Muscle of leg (tissue), 11 donors: ENCODE measurements around the gene KCNAB1. TPM values are rescaled to one million over a fixed set of nuclear protein-coding genes. Genes with fewer than 3 reads are reported as not detected.

Source experiments
- DNase-seq: peaks from one replicate; pipeline ENCODE4 v3.0.0; 2013
- H3K27ac ChIP-seq: one replicate; pipeline ENCODE4 v1.5.1; 2013; ENCODE audit warnings: mild to moderate bottlenecking, low read length, control low read depth
- H3K27me3 ChIP-seq: one replicate; pipeline ENCODE4 v1.6.1; 2013; ENCODE audit warnings: low read length; ENCODE audit not compliant: control insufficient read depth, insufficient read depth
- H3K36me3 ChIP-seq: one replicate; pipeline ENCODE4 v1.6.1; 2013; ENCODE audit warnings: low read length; ENCODE audit not compliant: control insufficient read depth, insufficient read depth
- H3K4me1 ChIP-seq: one replicate; pipeline ENCODE4 v1.6.1; 2013; ENCODE audit warnings: low read length; ENCODE audit not compliant: control insufficient read depth, insufficient read depth
- H3K4me3 ChIP-seq: one replicate; pipeline ENCODE4 v1.5.1; 2013; ENCODE audit warnings: low read length, control low read depth
- H3K9me3 ChIP-seq: replicated peaks from 2 replicates; pipeline ENCODE4 v1.6.1; 2013; ENCODE audit warnings: low read depth, low read length; ENCODE audit not compliant: control insufficient read depth
- WGBS: methylation state at CpG from one replicate; pipeline ENCODE4 v1.1.5; 2013; ENCODE audit warnings: missing lambda C conversion rate; ENCODE audit not compliant: insufficient coverage; 5-methylcytosine and 5-hydroxymethylcytosine counted together
- polyA plus RNA-seq, 8 donors: library from polyadenylated mRNA; unstranded; fragments of 120-200 nt; gene quantifications; one replicate each; pipeline versions ENCODE4 v1.2.1 to v1.2.3, GENCODE V29; 2013; ENCODE audit warnings: inconsistent platforms in 1 of 8, low replicate concordance in 1 of 8; ENCODE audit not compliant: insufficient read length in 8 of 8, insufficient read depth in 1 of 8
- total RNA-seq: library from RNA; stranded (reverse); fragments of 120-200 nt; gene quantifications from one replicate; pipeline ENCODE4 v1.2.4, GENCODE V29; 2013

The KCNAB1 gene
- total and polyA plus RNA-seq, 9 donors, result 4.3 to 8.4 (median 5.0) TPM

DNA sequence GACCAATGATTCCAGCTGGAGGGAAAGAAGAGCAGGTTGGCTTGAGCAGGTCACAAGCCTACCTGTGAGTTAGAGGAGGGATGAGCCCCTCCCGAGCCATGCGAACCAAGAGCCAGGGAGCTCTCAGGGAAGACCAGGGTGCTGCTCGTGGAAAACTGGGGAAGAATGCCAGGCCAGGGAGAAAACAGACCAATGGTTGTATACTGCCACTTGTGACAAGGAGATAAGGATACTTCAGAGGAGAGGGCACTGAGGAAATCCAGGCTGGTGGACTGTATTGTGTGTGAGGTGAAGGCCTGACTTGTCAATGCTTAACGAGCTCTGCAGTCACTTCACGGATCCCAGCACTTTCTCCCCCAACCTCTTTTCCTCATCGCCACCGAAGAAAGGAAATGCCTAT, 256.9 kb downstream of the KCNAB1 start:
- Histone ChIP-seq H3K27ac (no peak overlapping the region), H3K9me3 (no peaks in the 10 kb centered on the region), H3K4me3 (no peak overlapping the region), H3K36me3 (no peaks in the 10 kb centered on the region), H3K27me3 (no peaks in the 10 kb centered on the region), H3K4me1 (no peaks in the 10 kb centered on the region)
- 80% methylated on average over 3 of the region's 7 CpGs for WGBS
- DNase-seq, result no peak

DNA sequence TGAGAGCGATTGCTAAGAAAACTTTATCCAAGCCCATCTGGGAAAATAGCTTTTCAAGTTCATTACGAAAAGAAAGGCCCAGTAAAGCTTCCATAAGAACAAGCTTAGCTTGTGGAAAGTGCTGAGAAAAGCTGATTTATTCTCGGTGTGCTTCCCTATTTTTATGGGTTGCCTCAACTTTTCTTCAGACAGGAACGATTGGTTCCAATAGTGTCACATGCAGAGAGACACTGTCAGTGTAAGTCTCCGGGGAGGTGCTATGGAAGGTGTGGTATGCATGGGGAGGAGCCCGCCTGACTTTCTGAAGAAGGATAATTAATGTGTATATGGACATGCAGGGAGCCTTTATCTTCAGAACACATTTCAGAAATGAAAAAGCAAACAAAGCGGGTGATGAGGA, 257.3 kb downstream of the KCNAB1 start:
- H3K27me3 ChIP-seq, result no peaks in the 10 kb centered on the region
- H3K4me3 ChIP-seq, result no peak overlapping the region
- H3K9me3 ChIP-seq, result no peaks in the 10 kb centered on the region
- H3K27ac ChIP-seq, result no peak overlapping the region
- peak; percentile 55 for DNase-seq
- no peaks in the 10 kb centered on the region for H3K36me3 ChIP-seq
- WGBS, result 57% methylated on average over 6 of the region's 7 CpGs
- H3K4me1 ChIP-seq, result peaks cover under 1% of the 10 kb centered on the region

DNA sequence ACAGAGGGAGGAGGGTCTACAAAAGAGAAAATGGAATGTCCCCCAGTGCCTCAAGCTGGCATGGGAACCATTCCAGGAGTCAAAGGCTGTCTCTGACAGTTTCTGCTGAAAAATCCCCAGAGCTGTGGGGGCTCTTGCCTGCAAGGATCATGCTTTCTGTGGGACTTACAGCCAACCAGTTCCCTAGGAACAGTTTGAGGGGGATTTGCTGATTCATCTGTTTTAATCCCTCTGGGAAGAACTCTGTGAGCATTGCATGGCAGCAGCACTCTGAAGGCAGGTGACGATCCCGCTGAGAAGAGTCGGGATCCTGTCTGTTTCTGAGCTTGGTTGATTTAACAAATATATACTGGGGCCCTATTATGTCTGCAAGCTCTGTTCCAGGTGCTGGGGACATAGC, 258.5 kb downstream of the KCNAB1 start:
- no peaks in the 10 kb centered on the region for H3K27me3 ChIP-seq
- DNase-seq, result no peak
- no CpG with 5 or more reads among the region's 3 CpGs for WGBS

DNA sequence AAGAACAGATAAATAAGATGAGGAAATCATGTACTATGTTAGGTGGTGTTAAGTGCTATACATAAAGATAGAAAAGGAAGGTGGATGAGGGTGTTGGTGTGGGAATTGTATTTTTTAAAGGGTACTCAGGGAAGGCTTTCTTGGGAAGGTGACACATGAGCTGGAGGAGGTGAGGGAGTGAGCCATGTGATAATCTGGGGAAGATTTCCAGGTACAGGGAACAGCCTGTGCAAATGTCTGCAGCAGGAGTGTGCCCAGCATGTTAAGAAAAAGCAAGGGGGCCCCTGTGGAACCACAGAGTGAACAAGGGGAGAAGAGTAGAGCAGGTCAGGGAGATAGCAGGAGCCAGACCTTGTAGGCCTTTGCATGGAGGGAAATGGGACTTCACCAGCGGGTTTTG, 258.9 kb downstream of the KCNAB1 start:
- H3K9me3 ChIP-seq, result no peaks in the 10 kb centered on the region
- no peaks in the 10 kb centered on the region for H3K27me3 ChIP-seq
- H3K4me3 ChIP-seq, result no peak overlapping the region
- H3K27ac ChIP-seq, result no peak overlapping the region
- no peak for DNase-seq
- peaks cover 4% of the 10 kb centered on the region for H3K4me1 ChIP-seq
- H3K36me3 ChIP-seq, result no peaks in the 10 kb centered on the region
- WGBS, result 91% methylated on average over 1 of the region's 1 CpG

More for the DNA sequence above, 258.5 kb downstream of the KCNAB1 start:
- peaks cover 4% of the 10 kb centered on the region for H3K4me1 ChIP-seq
- no peaks in the 10 kb centered on the region for H3K9me3 ChIP-seq
- H3K4me3 ChIP-seq, result no peak overlapping the region
- no peak overlapping the region for H3K27ac ChIP-seq
- no peaks in the 10 kb centered on the region for H3K36me3 ChIP-seq

DNA sequence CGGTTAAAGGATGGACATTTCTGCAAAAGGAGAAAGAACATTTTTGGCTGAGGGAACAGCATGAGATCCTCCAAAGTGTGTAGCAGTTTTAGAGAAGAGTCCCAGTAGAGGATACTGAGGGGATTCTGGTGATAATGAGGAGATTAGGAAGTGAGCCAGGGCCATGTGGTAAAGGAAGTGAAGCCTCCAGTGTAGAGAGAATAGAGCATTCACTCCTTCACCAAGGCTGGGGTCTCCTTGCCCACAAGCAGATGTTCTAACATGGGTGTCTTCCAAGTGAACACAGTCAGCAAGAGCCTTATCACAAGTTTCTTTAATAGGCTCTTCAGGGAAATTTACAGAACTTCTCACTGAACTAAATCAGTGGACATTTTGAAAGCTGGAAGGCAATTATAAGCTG, 260.9 kb downstream of the KCNAB1 start:
- Histone ChIP-seq H3K27ac (no peak overlapping the region), H3K4me1 (peaks cover 4% of the 10 kb centered on the region), H3K27me3 (no peaks in the 10 kb centered on the region), H3K4me3 (no peak overlapping the region), H3K9me3 (no peaks in the 10 kb centered on the region), H3K36me3 (no peaks in the 10 kb centered on the region)
- 10% methylated on average over 1 of the region's 1 CpG for WGBS
- DNase-seq, result no peak

DNA sequence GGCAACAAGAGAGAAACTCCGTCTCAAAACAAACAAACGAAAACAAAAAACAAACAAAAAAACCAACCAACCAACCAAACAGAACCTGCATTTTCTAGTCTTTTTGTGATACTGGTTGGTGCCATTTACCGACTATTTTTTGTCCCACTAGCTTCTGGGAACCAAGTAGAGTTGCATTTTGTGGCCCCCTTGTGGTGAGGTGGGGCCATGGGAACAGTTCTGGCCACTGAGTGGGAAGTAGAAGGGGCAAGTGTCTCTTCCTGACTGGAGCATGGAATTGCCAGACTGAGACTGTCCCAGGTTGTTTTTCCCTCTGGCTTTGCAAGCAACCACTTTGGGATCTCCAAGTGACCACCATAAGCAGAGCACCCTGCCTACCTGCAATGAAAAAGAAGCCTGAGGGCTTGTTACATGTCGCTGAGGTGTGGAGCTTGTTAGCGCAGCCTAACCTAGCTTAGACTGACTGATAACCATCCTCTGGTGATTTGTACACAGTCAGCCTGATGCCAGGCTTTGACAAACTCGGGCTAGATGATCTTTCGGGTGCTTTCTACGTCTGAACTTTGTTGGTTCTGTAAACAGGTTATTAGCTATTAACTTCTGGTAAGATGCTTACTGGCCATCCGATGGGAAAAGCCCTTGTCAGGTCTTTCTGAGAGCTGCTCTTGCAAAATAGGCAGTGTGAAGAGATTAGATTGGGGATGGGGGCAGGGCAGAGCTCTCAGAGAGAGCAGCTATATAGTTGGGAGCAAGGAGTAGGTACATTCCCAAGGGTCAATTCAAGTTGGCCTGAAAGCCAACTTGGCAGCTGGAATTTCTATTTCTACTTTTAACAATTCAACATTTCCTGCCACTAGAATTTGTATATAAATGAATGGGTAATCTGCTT, 262.3 kb downstream of the KCNAB1 start:
- peak overlapping the region; percentile 29 for H3K27ac ChIP-seq
- H3K4me3 ChIP-seq, result no peak overlapping the region
- no peak for DNase-seq
- peaks cover 4% of the 10 kb centered on the region for H3K4me1 ChIP-seq
- no peaks in the 10 kb centered on the region for H3K9me3 ChIP-seq
- H3K27me3 ChIP-seq, result no peaks in the 10 kb centered on the region
- H3K36me3 ChIP-seq, result no peaks in the 10 kb centered on the region
- WGBS, result 83% methylated on average over 6 of the region's 9 CpGs

DNA sequence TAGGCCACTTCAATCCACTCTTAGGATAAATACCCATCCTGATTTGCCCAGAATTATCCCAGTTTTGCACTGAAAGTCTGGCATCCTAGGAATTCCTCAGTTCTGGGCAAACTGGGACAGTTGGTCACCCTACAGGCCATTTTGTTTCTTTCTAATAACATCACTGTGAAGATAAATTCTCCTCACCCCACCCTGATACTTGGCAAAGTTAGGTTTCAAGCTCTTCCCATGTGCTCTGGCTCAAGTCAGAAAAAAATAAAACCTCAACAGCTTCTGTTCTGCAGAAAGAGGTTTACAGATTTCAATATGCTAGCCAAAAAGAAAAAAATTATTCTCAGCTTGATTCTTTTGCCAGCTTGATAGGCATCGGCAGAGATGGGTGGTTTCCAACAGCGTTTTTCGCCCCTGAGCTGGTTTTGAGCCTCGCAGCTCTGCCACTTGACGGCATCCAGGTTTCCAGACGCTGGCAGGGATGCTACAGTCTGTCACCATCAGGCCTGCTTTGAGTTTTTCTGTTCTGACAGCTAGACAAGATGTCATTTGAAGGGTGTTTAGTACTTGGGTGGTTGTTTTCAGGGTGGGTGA, 263.2 kb downstream of the KCNAB1 start:
- no peaks in the 10 kb centered on the region for H3K9me3 ChIP-seq
- H3K4me1 ChIP-seq, result peaks cover 9% of the 10 kb centered on the region
- 58% methylated on average over 6 of the region's 6 CpGs for WGBS
- no peak overlapping the region for H3K4me3 ChIP-seq
- H3K27ac ChIP-seq, result peak overlapping the region; percentile 29
- no peaks in the 10 kb centered on the region for H3K36me3 ChIP-seq
- no peaks in the 10 kb centered on the region for H3K27me3 ChIP-seq
- DNase-seq, result no peak

DNA sequence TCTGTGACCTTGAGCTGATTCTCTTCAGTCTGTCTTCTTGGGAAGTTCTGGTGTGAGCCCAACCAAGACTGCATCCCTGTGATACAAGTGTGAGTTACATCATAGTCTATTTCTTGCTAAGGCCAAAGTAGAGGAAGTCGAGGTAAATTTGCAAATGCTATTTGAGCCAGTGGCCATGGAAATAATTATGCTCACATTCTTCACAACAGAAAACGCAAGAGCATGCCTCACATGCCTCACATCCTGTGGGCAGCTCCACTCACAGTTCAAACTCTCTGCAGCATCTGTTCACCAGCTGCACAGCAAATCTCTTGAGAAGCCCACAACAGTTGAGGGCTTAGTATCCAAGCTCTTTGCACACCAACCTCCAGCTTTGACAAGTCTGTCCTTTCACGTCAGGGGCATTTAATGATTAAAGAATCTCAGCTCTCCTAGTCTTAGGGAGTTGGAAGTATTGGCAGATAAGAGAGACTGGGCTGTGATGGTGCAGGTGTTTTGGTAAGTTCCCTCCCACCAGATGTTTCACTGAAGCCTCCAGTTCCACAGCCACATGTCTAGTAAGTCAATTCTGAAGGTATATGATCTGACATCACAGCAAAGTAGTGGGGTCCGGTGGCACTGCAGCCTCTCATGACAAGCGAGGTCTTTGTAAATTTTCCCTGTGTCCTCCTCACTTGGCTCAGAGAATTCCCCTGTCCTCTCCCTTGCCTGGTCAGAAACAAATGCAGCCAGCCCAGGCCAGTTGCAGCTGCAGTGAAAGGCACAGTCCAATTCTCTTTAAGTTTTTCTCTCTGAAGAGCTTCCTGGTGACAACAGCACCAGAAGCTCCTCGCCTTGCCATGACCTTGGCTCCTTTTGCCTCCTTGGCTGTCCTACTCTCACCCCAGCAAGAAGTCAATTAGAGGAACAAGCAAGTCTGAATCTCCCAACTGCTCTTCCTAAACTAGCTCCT, 268.4 kb downstream of the KCNAB1 start:
- peaks cover 17% of the 10 kb centered on the region for H3K4me1 ChIP-seq

DNA sequence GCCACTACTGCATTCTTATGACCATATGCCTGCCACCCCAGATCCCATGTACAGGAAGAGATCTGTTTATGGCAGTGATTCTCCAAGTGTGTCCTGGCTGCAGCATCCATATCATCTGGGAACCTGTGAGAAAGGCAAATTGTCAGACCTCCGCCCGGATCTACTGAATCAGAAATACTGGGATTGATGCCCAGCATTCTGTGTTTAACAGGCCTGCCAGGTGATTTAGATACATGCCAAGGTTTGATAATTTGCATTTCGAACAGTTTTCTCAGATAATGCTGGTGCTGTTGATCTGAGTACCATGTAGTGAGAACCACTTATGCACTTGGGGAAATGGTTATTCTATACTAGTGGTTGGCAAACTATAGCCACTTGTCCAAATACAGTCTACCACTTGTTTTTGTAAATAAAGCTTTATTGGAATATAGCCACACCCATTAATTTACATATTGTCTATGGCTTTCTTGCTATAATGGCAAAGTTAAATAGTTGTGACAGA, 269.1 kb downstream of the KCNAB1 start:
- WGBS, result 33% methylated on average over 2 of the region's 3 CpGs
- Histone ChIP-seq H3K27me3 (no peaks in the 10 kb centered on the region), H3K36me3 (no peaks in the 10 kb centered on the region), H3K27ac (peak overlapping the region; percentile 74), H3K9me3 (no peaks in the 10 kb centered on the region), H3K4me1 (peaks cover 17% of the 10 kb centered on the region), H3K4me3 (no peak overlapping the region)
- no peak for DNase-seq

More for the DNA sequence above, 268.4 kb downstream of the KCNAB1 start:
- H3K36me3 ChIP-seq, result no peaks in the 10 kb centered on the region
- no peaks in the 10 kb centered on the region for H3K9me3 ChIP-seq
- H3K27me3 ChIP-seq, result no peaks in the 10 kb centered on the region
- peak overlapping the region; percentile 74 for H3K27ac ChIP-seq
- H3K4me3 ChIP-seq, result no peak overlapping the region
- 15% methylated on average over 3 of the region's 6 CpGs for WGBS
- DNase-seq, result peak; percentile 91
